Loucy (cell line): ENCODE results near the gene RPS6KB2.

ENCODE experiments used
- H2AFZ ChIP-seq: fragments of 200-600 bp; sonication (generic); 2 replicates; pipeline ENCODE4 v1.6.0; 2016; ENCODE audit warnings: antibody characterized with exemption, mild to moderate bottlenecking, low read length, moderate library complexity
- H3F3A ChIP-seq: fragments of 200-600 bp; 2 replicates; pipeline ENCODE4 v1.6.0; 2016; ENCODE audit warnings: antibody characterized with exemption, low read depth, mild to moderate bottlenecking
- H3K27me3 ChIP-seq: fragments of 200-600 bp; sonication (generic); 2 replicates; pipeline ENCODE4 v1.6.1; 2014; ENCODE audit warnings: low read length, mild to moderate bottlenecking; ENCODE audit not compliant: insufficient read depth, poor library complexity, severe bottlenecking
- H3K36me3 ChIP-seq: fragments of 200-600 bp; sonication (generic); 2 replicates; pipeline ENCODE4 v1.6.1; 2016; ENCODE audit warnings: low read length; ENCODE audit not compliant: insufficient read depth
- H3K4me1 ChIP-seq: fragments of 200-600 bp; sonication (generic); 2 replicates; pipeline ENCODE4 v1.5.1; 2014; ENCODE audit warnings: low read length, mild to moderate bottlenecking; ENCODE audit not compliant: insufficient read depth, poor library complexity, severe bottlenecking
- H3K4me2 ChIP-seq: fragments of 200-600 bp; sonication (generic); 2 replicates; pipeline ENCODE4 v1.6.0; 2014; ENCODE audit warnings: antibody characterized with exemption, low read length, low read depth, mild to moderate bottlenecking; ENCODE audit not compliant: poor library complexity, severe bottlenecking
- H3K4me3 ChIP-seq: fragments of 200-600 bp; sonication (generic); 2 replicates; pipeline ENCODE4 v1.5.1; 2014; ENCODE audit warnings: low read length, mild to moderate bottlenecking, mixed read lengths; ENCODE audit not compliant: poor library complexity, severe bottlenecking
- H3K79me2 ChIP-seq: fragments of 200-600 bp; sonication (generic); 2 replicates; pipeline ENCODE4 v1.6.1; 2014; ENCODE audit warnings: low read length; ENCODE audit not compliant: insufficient read depth
- H3K9ac ChIP-seq: fragments of 200-600 bp; sonication (generic); 2 replicates; pipeline ENCODE4 v1.6.0; 2014; ENCODE audit warnings: mild to moderate bottlenecking, low read depth, low read length, moderate library complexity; ENCODE audit not compliant: poor library complexity, severe bottlenecking
- H3K9me2 ChIP-seq: fragments of 200-600 bp; sonication (generic); replicated peaks from 2 replicates; pipeline ENCODE4 v1.6.1; 2016; ENCODE audit warnings: low read depth, low read length, mixed read lengths
- H3K9me3 ChIP-seq: fragments of 200-600 bp; sonication (generic); 2 replicates; pipeline ENCODE4 v1.6.1; 2014; ENCODE audit warnings: mild to moderate bottlenecking, antibody characterized with exemption, low read length, low read depth; ENCODE audit not compliant: insufficient read depth
- H4K20me1 ChIP-seq: fragments of 200-600 bp; sonication (generic); 2 replicates; pipeline ENCODE4 v1.6.0; 2014; ENCODE audit warnings: antibody characterized with exemption, low read length, mild to moderate bottlenecking; ENCODE audit not compliant: insufficient read depth, poor library complexity, severe bottlenecking
- EZH2phosphoT487 ChIP-seq: fragments of 200-600 bp; IDR thresholded peaks from 2 replicates; pipeline ENCODE4 v1.6.1; 2018; ENCODE audit warnings: antibody characterized with exemption, mild to moderate bottlenecking, moderate library complexity, borderline replicate concordance
- TF ChIP-seq, protein P1 (sequence below): fragments of 200-600 bp; sonication (generic); conservative IDR thresholded peaks from 2 replicates; pipeline ENCODE4 v1.5.1; 2014; ENCODE audit warnings: mild to moderate bottlenecking, antibody characterized with exemption, low read length

RPS6KB2 gene

GRCh38 chr11:67408437-67409200, 19.7 kb upstream of the RPS6KB2 start:
- Histone ChIP-seq H2AFZ (no peak overlapping the region), H3K27me3 (no peaks in the 10 kb centered on the region), H3K9me3 (no peaks in the 10 kb centered on the region), H3K9ac (peak overlapping the region; percentile 99), H3F3A (peaks cover 26% of the 10 kb centered on the region), H3K79me2 (peaks cover 59% of the 10 kb centered on the region), H4K20me1 (peaks cover 7% of the 10 kb centered on the region), H3K4me3 (peak overlapping the region; percentile 89), H3K4me1 (peaks cover 77% of the 10 kb centered on the region), H3K9me2 (no peaks in the 10 kb centered on the region), H3K36me3 (no peaks in the 10 kb centered on the region), H3K4me2 (peak overlapping the region; percentile 98)
- TF ChIP-seq, protein P1, sequence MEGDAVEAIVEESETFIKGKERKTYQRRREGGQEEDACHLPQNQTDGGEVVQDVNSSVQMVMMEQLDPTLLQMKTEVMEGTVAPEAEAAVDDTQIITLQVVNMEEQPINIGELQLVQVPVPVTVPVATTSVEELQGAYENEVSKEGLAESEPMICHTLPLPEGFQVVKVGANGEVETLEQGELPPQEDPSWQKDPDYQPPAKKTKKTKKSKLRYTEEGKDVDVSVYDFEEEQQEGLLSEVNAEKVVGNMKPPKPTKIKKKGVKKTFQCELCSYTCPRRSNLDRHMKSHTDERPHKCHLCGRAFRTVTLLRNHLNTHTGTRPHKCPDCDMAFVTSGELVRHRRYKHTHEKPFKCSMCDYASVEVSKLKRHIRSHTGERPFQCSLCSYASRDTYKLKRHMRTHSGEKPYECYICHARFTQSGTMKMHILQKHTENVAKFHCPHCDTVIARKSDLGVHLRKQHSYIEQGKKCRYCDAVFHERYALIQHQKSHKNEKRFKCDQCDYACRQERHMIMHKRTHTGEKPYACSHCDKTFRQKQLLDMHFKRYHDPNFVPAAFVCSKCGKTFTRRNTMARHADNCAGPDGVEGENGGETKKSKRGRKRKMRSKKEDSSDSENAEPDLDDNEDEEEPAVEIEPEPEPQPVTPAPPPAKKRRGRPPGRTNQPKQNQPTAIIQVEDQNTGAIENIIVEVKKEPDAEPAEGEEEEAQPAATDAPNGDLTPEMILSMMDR: no peak
- TF ChIP-seq EZH2phosphoT487: no peak

DNA sequence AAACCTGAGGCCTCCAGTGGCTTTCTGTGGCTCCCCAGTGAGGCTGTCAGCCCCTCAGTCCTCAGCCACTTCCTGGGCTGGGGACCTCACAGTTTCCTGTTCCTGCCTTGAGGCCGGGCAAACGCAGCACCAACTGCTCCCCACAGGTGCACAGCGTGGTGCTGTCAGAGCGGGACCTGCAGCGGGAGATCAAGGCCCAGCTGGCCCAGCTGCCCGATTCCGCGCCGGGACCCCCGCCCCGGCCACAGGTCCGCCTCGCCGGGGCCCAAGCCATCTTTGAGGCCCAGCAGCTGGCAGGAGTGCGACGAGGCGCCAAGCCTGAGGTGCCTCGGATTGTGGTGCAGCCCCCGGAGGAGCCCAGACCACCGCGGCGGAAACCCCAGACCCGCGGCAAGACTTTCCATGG, 19.0 kb upstream of the RPS6KB2 start:
- peaks cover 7% of the 10 kb centered on the region for H4K20me1 ChIP-seq
- no peaks in the 10 kb centered on the region for H3K9me3 ChIP-seq
- H3K27me3 ChIP-seq: no peaks in the 10 kb centered on the region
- peaks cover 52% of the 10 kb centered on the region for H3K79me2 ChIP-seq
- H3K36me3 ChIP-seq: no peaks in the 10 kb centered on the region
- H3F3A ChIP-seq: peaks cover 26% of the 10 kb centered on the region
- H3K9me2 ChIP-seq: no peaks in the 10 kb centered on the region
- H3K4me2 ChIP-seq: peak overlapping the region; percentile 98
- H3K9ac ChIP-seq: peak overlapping the region; percentile 99
- H2AFZ ChIP-seq: no peak overlapping the region
- TF ChIP-seq EZH2phosphoT487: no peak
- TF ChIP-seq, protein P1: no peak
- peaks cover 77% of the 10 kb centered on the region for H3K4me1 ChIP-seq
- peak overlapping the region; percentile 89 for H3K4me3 ChIP-seq

- Histone ChIP-seq H3K9me3 (no peaks in the 10 kb centered on the region), H3K9me2 (no peaks in the 10 kb centered on the region), H3F3A (peaks cover 26% of the 10 kb centered on the region), H3K36me3 (no peaks in the 10 kb centered on the region), H3K79me2 (peaks cover 46% of the 10 kb centered on the region), H3K4me3 (peak overlapping the region; percentile 89), H3K4me1 (peaks cover 72% of the 10 kb centered on the region), H3K27me3 (no peaks in the 10 kb centered on the region), H4K20me1 (peaks cover 3% of the 10 kb centered on the region), H2AFZ (no peak overlapping the region), H3K4me2 (peak overlapping the region; percentile 98), H3K9ac (peak overlapping the region; percentile 99)
- TF ChIP-seq, protein P1: 0 out of 2 replicates have a peak, but pooled peaks have one; percentile 22
- no peak for TF ChIP-seq EZH2phosphoT487
Measured at GRCh38 chr11:67409781-67410368, 18.4 kb upstream of the RPS6KB2 start.
